Measurements from ENCODE around the gene KRTAP1-5. TPM values are rescaled to one million over a fixed set of nuclear protein-coding genes. Genes with fewer than 3 reads are reported as not detected.

Gene KRTAP1-5, protein sequence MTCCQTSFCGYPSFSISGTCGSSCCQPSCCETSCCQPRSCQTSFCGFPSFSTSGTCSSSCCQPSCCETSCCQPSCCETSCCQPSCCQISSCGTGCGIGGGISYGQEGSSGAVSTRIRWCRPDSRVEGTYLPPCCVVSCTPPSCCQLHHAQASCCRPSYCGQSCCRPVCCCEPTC
- total RNA-seq (not detected), polyA plus RNA-seq (not detected)
- long read RNA-seq, donor 1, partial matches to known transcripts = 0 of 1 reads
- long read RNA-seq, donor 1, other reads (novel, unspliced or antisense) = 0 of 1 reads
- long read RNA-seq, donor 2 = 0 reads
- long read RNA-seq, donor 3 = 0 reads
- long read RNA-seq, donor 4 = 0 reads
- long read RNA-seq, donor 5 = 0 reads
- long read RNA-seq, donor 6 = 0 reads
- long read RNA-seq, donor 7 = 0 reads
- long read RNA-seq, donor 8 = 0 reads
- long read RNA-seq, donor 9 = 0 reads
- long read RNA-seq, donor 10 = 0 reads

DNA sequence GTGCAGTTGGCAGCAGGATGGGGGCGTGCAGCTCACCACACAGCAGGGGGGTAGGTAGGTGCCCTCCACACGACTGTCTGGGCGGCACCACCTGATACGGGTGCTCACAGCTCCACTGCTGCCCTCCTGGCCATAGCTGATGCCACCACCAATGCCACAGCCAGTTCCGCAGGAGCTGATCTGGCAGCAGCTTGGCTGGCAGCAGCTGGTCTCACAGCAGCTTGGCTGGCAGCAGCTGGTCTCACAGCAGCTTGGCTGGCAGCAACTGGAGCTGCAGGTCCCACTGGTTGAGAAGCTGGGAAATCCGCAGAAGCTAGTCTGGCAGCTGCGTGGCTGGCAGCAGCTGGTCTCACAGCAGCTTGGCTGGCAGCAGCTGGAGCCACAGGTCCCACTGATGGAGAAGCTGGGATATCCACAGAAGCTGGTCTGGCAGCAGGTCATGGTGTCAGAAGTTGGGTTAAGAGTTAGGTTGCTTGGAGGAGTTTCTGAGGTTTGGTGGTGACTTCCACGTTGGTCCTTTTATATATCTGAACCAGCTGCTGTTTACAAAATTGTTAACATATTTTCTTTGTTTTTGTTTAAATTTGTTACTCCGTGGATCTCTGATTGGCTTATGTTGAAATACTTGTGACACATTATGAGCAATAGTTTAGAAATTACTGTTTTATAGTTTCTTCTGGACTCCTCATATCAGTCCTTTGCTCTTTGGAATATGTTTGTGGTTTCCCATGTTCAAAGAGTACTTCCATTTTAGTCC is at the start of gene KRTAP1-5:
KRTAP1-5 (minus strand) TSS at position 494 of the 757 bp plus-strand sequence; CDS start at position 441, 53 bp downstream.
- intact Hi-C loops (cut with DNase I; ENCODE audit: low total_unique reads) = no loop called here
- no peak within 1 kb of the TSS for H3K4me3 ChIP-seq
- WGBS, 5 donors = 56 to 73% (median 72%) methylated on average over 9 of the region's 9 CpGs
- H3K27me3 ChIP-seq = peaks cover 0 to 4% (median 0%) of the 10 kb centered on the region in 3 donors
- no peak for DNase-seq
- no peaks in the 10 kb centered on the region for H3K4me1 ChIP-seq
- TF ChIP-seq, protein P1, sequence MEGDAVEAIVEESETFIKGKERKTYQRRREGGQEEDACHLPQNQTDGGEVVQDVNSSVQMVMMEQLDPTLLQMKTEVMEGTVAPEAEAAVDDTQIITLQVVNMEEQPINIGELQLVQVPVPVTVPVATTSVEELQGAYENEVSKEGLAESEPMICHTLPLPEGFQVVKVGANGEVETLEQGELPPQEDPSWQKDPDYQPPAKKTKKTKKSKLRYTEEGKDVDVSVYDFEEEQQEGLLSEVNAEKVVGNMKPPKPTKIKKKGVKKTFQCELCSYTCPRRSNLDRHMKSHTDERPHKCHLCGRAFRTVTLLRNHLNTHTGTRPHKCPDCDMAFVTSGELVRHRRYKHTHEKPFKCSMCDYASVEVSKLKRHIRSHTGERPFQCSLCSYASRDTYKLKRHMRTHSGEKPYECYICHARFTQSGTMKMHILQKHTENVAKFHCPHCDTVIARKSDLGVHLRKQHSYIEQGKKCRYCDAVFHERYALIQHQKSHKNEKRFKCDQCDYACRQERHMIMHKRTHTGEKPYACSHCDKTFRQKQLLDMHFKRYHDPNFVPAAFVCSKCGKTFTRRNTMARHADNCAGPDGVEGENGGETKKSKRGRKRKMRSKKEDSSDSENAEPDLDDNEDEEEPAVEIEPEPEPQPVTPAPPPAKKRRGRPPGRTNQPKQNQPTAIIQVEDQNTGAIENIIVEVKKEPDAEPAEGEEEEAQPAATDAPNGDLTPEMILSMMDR (IDR thresholded peaks at IDR 0.05) = no peak
- TF ChIP-seq EP300 (IDR thresholded peaks at IDR 0.05) = no peak
- no peak for TF ChIP-seq POLR2A (IDR thresholded peaks at IDR 0.05)
- no peak for TF ChIP-seq POLR2AphosphoS5 (IDR thresholded peaks at IDR 0.05)
- peaks cover 0 to 2% (median 0%) of the 10 kb centered on the region in 4 donors for H3K9me3 ChIP-seq
- H3K36me3 ChIP-seq = no peaks in the 10 kb centered on the region
- H3K27ac ChIP-seq = no peak within 1 kb of the TSS

GRCh38 chr17:41076788-41077187 is 49.8 kb upstream of the KRTAP1-5 start:
- DNase-seq = no peak
- no peaks in the 10 kb centered on the region for H3K9me3 ChIP-seq
- TF ChIP-seq, protein P1 (IDR thresholded peaks at IDR 0.05) = no peak
- no peak for TF ChIP-seq EP300 (IDR thresholded peaks at IDR 0.05)
- no peak for TF ChIP-seq POLR2A (IDR thresholded peaks at IDR 0.05)
- no peak for TF ChIP-seq POLR2AphosphoS5 (IDR thresholded peaks at IDR 0.05)
- H3K27ac ChIP-seq = no peak overlapping the region
- intact Hi-C loops (cut with DNase I; ENCODE audit: low total_unique reads) = no loop called here
- H3K4me1 ChIP-seq = no peaks in the 10 kb centered on the region
- no peak overlapping the region for H3K4me3 ChIP-seq
- no peaks in the 10 kb centered on the region for H3K36me3 ChIP-seq
- peaks cover 0 to 10% (median 0%) of the 10 kb centered on the region in 3 donors for H3K27me3 ChIP-seq

DNA sequence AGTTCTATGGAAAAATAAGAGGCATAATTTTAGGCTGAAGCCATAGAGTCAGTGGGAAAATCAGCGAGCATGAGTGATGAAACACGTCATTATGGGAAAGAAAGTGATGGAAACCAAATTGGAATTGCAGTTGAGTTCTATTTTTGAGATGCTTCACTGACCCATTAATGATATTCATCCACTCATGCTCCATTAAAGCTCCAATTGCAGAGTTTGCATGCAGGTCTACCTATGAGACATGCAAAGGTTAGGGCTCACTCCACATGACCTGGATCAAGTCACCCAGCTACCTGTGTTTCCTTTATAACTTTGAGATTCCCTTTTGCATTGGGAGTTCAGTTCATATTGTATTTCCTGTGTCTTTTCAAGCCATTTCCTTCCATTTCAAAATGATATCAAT is 46.7 kb upstream of the KRTAP1-5 start:
- Histone ChIP-seq H3K27ac (no peak overlapping the region), H3K9me3 (no peaks in the 10 kb centered on the region), H3K27me3 (peaks cover 0 to 10% (median 0%) of the 10 kb centered on the region in 3 donors), H3K4me1 (no peaks in the 10 kb centered on the region), H3K4me3 (no peak overlapping the region), H3K36me3 (no peaks in the 10 kb centered on the region)
- WGBS, 5 donors = 85 to 98% (median 91%) methylated on average over 2 of the region's 2 CpGs
- no peak for DNase-seq
- no peak for TF ChIP-seq POLR2AphosphoS5 (IDR thresholded peaks at IDR 0.05)
- intact Hi-C loops (cut with DNase I; ENCODE audit: low total_unique reads) = no loop called here

GRCh38 chr17:41071606-41072360 is 44.8 kb upstream of the KRTAP1-5 start:
- peak in 1 of 2 donors; percentile 10 for DNase-seq
- Histone ChIP-seq H3K27me3 (peaks cover 0 to 10% (median 0%) of the 10 kb centered on the region in 3 donors), H3K27ac (no peak overlapping the region), H3K9me3 (no peaks in the 10 kb centered on the region), H3K4me3 (no peak overlapping the region), H3K4me1 (no peaks in the 10 kb centered on the region), H3K36me3 (no peaks in the 10 kb centered on the region)
- WGBS, 5 donors = 83 to 95% (median 89%) methylated on average over 4 to 5 of the region's 5 CpGs
- TF ChIP-seq POLR2A (IDR thresholded peaks at IDR 0.05) (no peak), EP300 (IDR thresholded peaks at IDR 0.05) (no peak), POLR2AphosphoS5 (IDR thresholded peaks at IDR 0.05) (no peak)
- TF ChIP-seq, protein P1 (IDR thresholded peaks at IDR 0.05) = no peak
- intact Hi-C loops (cut with DNase I; ENCODE audit: low total_unique reads) = no loop called here
